ENCODE measurements around the gene PGM2.

PGM2 gene

GRCh38 chr4:37797923-37798322, 28.6 kb upstream of the PGM2 start:
- H3K36me3 ChIP-seq (ENCODE audit: control insufficient read depth, insufficient read depth, low read length), result no peaks in the 10 kb centered on the region
- no peak for DNase-seq (ENCODE audit: extremely low read depth, insufficient read length)
- TF ChIP-seq, protein P1, sequence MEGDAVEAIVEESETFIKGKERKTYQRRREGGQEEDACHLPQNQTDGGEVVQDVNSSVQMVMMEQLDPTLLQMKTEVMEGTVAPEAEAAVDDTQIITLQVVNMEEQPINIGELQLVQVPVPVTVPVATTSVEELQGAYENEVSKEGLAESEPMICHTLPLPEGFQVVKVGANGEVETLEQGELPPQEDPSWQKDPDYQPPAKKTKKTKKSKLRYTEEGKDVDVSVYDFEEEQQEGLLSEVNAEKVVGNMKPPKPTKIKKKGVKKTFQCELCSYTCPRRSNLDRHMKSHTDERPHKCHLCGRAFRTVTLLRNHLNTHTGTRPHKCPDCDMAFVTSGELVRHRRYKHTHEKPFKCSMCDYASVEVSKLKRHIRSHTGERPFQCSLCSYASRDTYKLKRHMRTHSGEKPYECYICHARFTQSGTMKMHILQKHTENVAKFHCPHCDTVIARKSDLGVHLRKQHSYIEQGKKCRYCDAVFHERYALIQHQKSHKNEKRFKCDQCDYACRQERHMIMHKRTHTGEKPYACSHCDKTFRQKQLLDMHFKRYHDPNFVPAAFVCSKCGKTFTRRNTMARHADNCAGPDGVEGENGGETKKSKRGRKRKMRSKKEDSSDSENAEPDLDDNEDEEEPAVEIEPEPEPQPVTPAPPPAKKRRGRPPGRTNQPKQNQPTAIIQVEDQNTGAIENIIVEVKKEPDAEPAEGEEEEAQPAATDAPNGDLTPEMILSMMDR (IDR thresholded peaks at IDR 0.05; ENCODE audit: insufficient read depth, low read length, poor library complexity, severe bottlenecking), result no peak

DNA sequence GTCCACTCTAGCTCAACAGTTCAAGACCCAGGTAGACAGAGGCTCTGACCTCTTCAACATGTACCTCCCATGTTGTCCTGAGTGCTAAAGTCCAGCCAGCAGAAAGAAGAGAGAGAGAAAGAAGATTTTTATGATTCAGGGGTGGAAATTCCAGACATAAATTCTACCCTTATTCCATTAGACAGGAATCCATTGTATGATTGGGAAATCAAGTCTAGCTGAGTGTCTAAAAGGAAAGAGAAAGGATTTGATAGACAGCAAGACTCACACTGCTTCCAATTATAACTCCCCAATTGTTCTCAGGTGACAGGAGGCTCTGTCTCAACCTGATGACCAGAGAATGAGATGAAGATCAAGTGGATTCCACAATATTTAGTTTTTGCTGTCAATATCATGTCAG, 27.9 kb upstream of the PGM2 start:
- DNase-seq (ENCODE audit: extremely low read depth, insufficient read length), result no peak
- Histone ChIP-seq H3K27me3 (replicated peaks; ENCODE audit: control insufficient read depth, insufficient read depth, low read length) (no peaks in the 10 kb centered on the region), H3K4me3 (replicated peaks; ENCODE audit: low read depth, low read length) (no peak overlapping the region), H3K36me3 (ENCODE audit: control insufficient read depth, insufficient read depth, low read length) (no peaks in the 10 kb centered on the region)
- TF ChIP-seq, protein P1 (IDR thresholded peaks at IDR 0.05; ENCODE audit: insufficient read depth, low read length, poor library complexity, severe bottlenecking), result no peak

More at GRCh38 chr4:37797923-37798322, 28.6 kb upstream of the PGM2 start:
- H3K27me3 ChIP-seq (replicated peaks; ENCODE audit: control insufficient read depth, insufficient read depth, low read length), result no peaks in the 10 kb centered on the region
- no peak overlapping the region for H3K4me3 ChIP-seq (replicated peaks; ENCODE audit: low read depth, low read length)

DNA sequence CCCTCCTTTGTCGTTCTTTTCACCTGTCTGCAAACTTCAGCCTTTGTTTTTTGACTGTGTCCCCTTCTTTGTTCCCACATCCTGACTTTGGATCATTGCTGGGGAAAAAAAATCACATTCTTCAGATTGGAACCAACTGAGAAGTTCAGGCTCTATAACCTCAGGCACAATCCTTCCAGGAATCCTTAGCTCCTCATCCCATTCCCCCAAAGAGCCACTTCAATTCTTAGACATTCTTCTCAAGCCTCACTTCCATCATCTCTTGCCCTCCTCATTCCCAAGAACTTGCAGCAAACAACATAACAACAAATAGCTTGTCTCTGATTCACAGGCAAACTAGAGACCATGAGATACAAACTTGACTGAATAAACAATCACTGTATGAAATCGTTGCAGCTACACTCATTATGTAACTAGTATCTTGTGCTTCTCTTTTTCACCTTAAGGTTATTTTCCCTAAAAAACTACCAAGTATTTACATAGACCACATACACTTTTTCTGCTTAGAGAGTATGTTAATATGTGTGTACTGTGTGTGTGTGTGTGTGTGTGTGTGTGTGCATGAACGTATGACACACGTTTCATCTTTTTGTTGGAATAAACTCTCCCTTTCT, 26.4 kb upstream of the PGM2 start:
- TF ChIP-seq, protein P1 (IDR thresholded peaks at IDR 0.05; ENCODE audit: insufficient read depth, low read length, poor library complexity, severe bottlenecking), result no peak
- Histone ChIP-seq H3K36me3 (ENCODE audit: control insufficient read depth, insufficient read depth, low read length) (no peaks in the 10 kb centered on the region), H3K27me3 (replicated peaks; ENCODE audit: control insufficient read depth, insufficient read depth, low read length) (no peaks in the 10 kb centered on the region), H3K4me3 (replicated peaks; ENCODE audit: low read depth, low read length) (no peak overlapping the region)
- DNase-seq (ENCODE audit: extremely low read depth, insufficient read length), result no peak

- TF ChIP-seq, protein P1 (IDR thresholded peaks at IDR 0.05; ENCODE audit: insufficient read depth, low read length, poor library complexity, severe bottlenecking), result peak; percentile 25
- no peak for DNase-seq (ENCODE audit: extremely low read depth, insufficient read length)
- no peak overlapping the region for H3K4me3 ChIP-seq (replicated peaks; ENCODE audit: low read depth, low read length)
- no peaks in the 10 kb centered on the region for H3K27me3 ChIP-seq (replicated peaks; ENCODE audit: control insufficient read depth, insufficient read depth, low read length)
- no peaks in the 10 kb centered on the region for H3K36me3 ChIP-seq (ENCODE audit: control insufficient read depth, insufficient read depth, low read length)
Observed at GRCh38 chr4:37802068-37802666, 24.3 kb upstream of the PGM2 start.

DNA sequence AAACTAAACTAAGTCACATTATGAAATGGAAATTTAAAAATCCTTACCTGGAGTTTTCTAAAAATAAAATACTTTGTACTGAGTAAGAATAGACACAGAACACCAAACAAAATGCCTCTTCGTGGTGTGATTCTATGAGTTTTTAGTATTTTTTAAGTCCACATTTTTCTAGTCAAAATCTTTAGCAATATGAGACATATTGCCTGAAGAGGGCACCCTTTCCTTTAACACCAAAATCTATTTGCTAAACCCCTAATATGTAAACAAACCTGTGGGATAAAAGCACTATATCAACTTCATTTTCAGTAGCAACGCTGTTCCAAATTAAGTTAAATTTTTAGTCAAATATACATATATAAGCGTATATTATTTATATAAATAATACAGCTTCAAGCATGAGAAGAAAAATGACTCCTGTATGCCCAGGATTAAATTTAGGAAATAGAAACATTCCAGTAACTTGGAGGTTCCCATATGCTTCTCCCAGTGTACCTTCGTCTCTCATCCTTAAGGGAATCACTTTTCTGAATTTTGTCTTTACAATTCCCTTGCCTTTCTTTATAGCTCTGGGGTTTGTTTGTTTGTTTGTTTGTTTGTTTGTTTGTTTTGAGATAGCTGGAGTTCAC, 23.0 kb upstream of the PGM2 start:
- H3K27me3 ChIP-seq (replicated peaks; ENCODE audit: control insufficient read depth, insufficient read depth, low read length), result no peaks in the 10 kb centered on the region
- TF ChIP-seq, protein P1 (IDR thresholded peaks at IDR 0.05; ENCODE audit: insufficient read depth, low read length, poor library complexity, severe bottlenecking), result peak; percentile 48
- H3K36me3 ChIP-seq (ENCODE audit: control insufficient read depth, insufficient read depth, low read length), result no peaks in the 10 kb centered on the region
- DNase-seq (ENCODE audit: extremely low read depth, insufficient read length), result no peak
- no peak overlapping the region for H3K4me3 ChIP-seq (replicated peaks; ENCODE audit: low read depth, low read length)

All from GM06990 (cell line).